H1 (cell line): Measurements from ENCODE around the gene EXOSC7. TPM values are rescaled to one million over a fixed set of nuclear protein-coding genes. Genes with fewer than 3 reads are reported as not detected.

Experiments used
- CTCF ChIA-PET: fragments of 300-600 bp; sonication (Branson Sonifier 250); formaldehyde crosslinking; loops from one replicate; lab custom pipeline; 2021; ENCODE audit not compliant: partially characterized antibody; lab: Charles Lee
- POLR2A ChIA-PET: fragments of 300-600 bp; sonication (Branson Sonifier 250); formaldehyde crosslinking; loops from one replicate; lab custom pipeline; 2021; ENCODE audit warnings: inconsistent platforms; ENCODE audit not compliant: partially characterized antibody; lab: Charles Lee
- DNase-seq, 2 experiments: peaks; one replicate each; pipeline versions ENCODE4 v3.0.0 to v3.0.0-alpha.2; 2010 to 2022; ENCODE audit warnings: low spot score in 2 of 2, low read depth in 1 of 2, mixed read lengths in 1 of 2
- FAIRE-seq: peaks from 2 replicates; lab custom pipeline; 2011; peaks lifted over from hg19 to GRCh38; lab: Jason Lieb, UNC
- H2AFZ ChIP-seq: 2 replicates; pipeline ENCODE4 v1.8.1; 2012; ENCODE audit warnings: low read length, inconsistent platforms
- H2AK5ac ChIP-seq: 2 replicates; pipeline ENCODE4 v1.6.1; 2013; ENCODE audit warnings: low read depth, low read length
- H2BK120ac ChIP-seq: replicated peaks from 2 replicates; pipeline ENCODE3; 2013; ENCODE audit warnings: low read depth, low read length, inconsistent platforms
- H2BK12ac ChIP-seq: 2 replicates; pipeline ENCODE4 v1.6.1; 2013; ENCODE audit warnings: low read depth, low read length
- H2BK15ac ChIP-seq: 2 replicates; pipeline ENCODE4 v1.6.1; 2013; ENCODE audit warnings: low read length
- H2BK20ac ChIP-seq: 2 replicates; pipeline ENCODE4 v1.6.1; 2013; ENCODE audit warnings: low read length
- H2BK5ac ChIP-seq: 2 replicates; pipeline ENCODE4 v1.6.1; 2013; ENCODE audit warnings: low read depth, low read length
- H3K14ac ChIP-seq: 2 replicates; pipeline ENCODE4 v1.6.1; 2013; ENCODE audit warnings: inconsistent platforms; ENCODE audit not compliant: insufficient read length
- H3K18ac ChIP-seq: 2 replicates; pipeline ENCODE4 v1.6.1; 2013; ENCODE audit warnings: low read length; ENCODE audit errors: extremely low read depth
- H3K23ac ChIP-seq: 2 replicates; pipeline ENCODE4 v1.6.1; 2013; ENCODE audit warnings: inconsistent platforms; ENCODE audit not compliant: insufficient read length
- H3K23me2 ChIP-seq: 2 replicates; pipeline ENCODE4 v1.6.1; 2013; ENCODE audit warnings: low read depth, low read length
- H3K27ac ChIP-seq: 2 replicates; pipeline ENCODE4 v1.6.1; 2011; ENCODE audit warnings: low read depth, low read length, inconsistent platforms
- H3K27me3 ChIP-seq, 4 experiments: replicated peaks in 1 of 4; 1 replicate in 1 of 4; 2 replicates in 3 of 4; pipeline versions ENCODE4 v1.6.1 to v1.8.1; 2011 to 2013; ENCODE audit warnings: low read length in 3 of 4, mild to moderate bottlenecking in 3 of 4, inconsistent platforms in 2 of 4, mixed read lengths in 2 of 4, moderate library complexity in 1 of 4; ENCODE audit not compliant: control insufficient read depth in 3 of 4, insufficient read depth in 3 of 4; ENCODE audit errors: extremely low read depth in 1 of 4
- H3K36me3 ChIP-seq, 4 experiments: 2 replicates each; pipeline versions ENCODE4 v1.6.1 to v1.8.1; 2011 to 2013; ENCODE audit warnings: mild to moderate bottlenecking in 4 of 4, low read length in 3 of 4, moderate library complexity in 2 of 4, control low read depth in 1 of 4, inconsistent platforms in 1 of 4; ENCODE audit not compliant: insufficient read depth in 4 of 4, control insufficient read depth in 2 of 4
- H3K4ac ChIP-seq: replicated peaks from 2 replicates; pipeline ENCODE3; 2013; ENCODE audit warnings: low read length, low read depth, mixed read lengths, inconsistent platforms; ENCODE audit not compliant: insufficient read length
- H3K4me1 ChIP-seq, 4 experiments: replicated peaks in 1 of 4; 1 replicate in 1 of 4; 2 replicates in 3 of 4; pipeline versions ENCODE4 v1.6.1 to v1.8.1; 2011 to 2013; ENCODE audit warnings: low read length in 3 of 4, inconsistent platforms in 2 of 4, mixed read lengths in 1 of 4; ENCODE audit not compliant: insufficient read depth in 4 of 4, control insufficient read depth in 3 of 4
- H3K4me2 ChIP-seq, 2 experiments: 2 replicates each; pipeline versions ENCODE4 v1.6.1 to v1.8.1; 2011 to 2013; ENCODE audit warnings: low read depth in 2 of 2, low read length in 2 of 2, control low read depth in 1 of 2, inconsistent platforms in 1 of 2, mild to moderate bottlenecking in 1 of 2; ENCODE audit not compliant: insufficient read depth in 1 of 2
- H3K4me3 ChIP-seq, 4 experiments: fragments of 200-600, 300-600 bp in 1 of 4; sonication (generic), shearing (Covaris generic), sonication (Bioruptor Twin) in 1 of 4; 2 replicates each; pipeline versions ENCODE4 v1.5.1 to v1.8.1; 2011 to 2016; ENCODE audit warnings: low read length in 4 of 4, low read depth in 3 of 4, control low read depth in 2 of 4, inconsistent platforms in 2 of 4, mild to moderate bottlenecking in 2 of 4, mixed read lengths in 1 of 4, moderate library complexity in 1 of 4; ENCODE audit not compliant: insufficient read depth in 2 of 4; ENCODE audit errors: extremely low read depth in 1 of 4
- H3K56ac ChIP-seq: replicated peaks from 2 replicates; pipeline ENCODE3; 2013; ENCODE audit warnings: low read depth, mild to moderate bottlenecking, mixed read lengths, low read length, inconsistent platforms; ENCODE audit not compliant: insufficient read length
- H3K79me1 ChIP-seq: 2 replicates; pipeline ENCODE4 v1.6.1; 2013; ENCODE audit warnings: low read depth, low read length, control low read depth
- H3K79me2 ChIP-seq, 2 experiments: 2 replicates each; pipeline versions ENCODE4 v1.6.1 to v1.8.1; 2012 to 2013; ENCODE audit warnings: low read length in 2 of 2, mild to moderate bottlenecking in 2 of 2, inconsistent platforms in 1 of 2; ENCODE audit not compliant: insufficient read depth in 2 of 2, control insufficient read depth in 1 of 2
- H3K9ac ChIP-seq, 4 experiments: replicated peaks in 1 of 4; 1 replicate in 1 of 4; 2 replicates in 3 of 4; pipeline versions ENCODE4 v1.6.1 to v1.8.1; 2011 to 2013; ENCODE audit warnings: low read depth in 3 of 4, low read length in 3 of 4, control low read depth in 2 of 4, mild to moderate bottlenecking in 2 of 4, moderate library complexity in 2 of 4, inconsistent platforms in 1 of 4; ENCODE audit errors: extremely low read depth in 1 of 4
- H3K9me3 ChIP-seq, 2 experiments: 2 replicates each; pipeline versions ENCODE4 v1.6.1 to v1.8.1; 2012 to 2013; ENCODE audit warnings: mild to moderate bottlenecking in 2 of 2, moderate library complexity in 2 of 2, control low read depth in 1 of 2, inconsistent platforms in 1 of 2, low read depth in 1 of 2, low read length in 1 of 2, mixed read lengths in 1 of 2; ENCODE audit not compliant: insufficient read depth in 2 of 2
- H4K20me1 ChIP-seq, 2 experiments: replicated peaks in 1 of 2; 2 replicates each; pipeline versions ENCODE3 to v1.8.1; 2011 to 2013; ENCODE audit warnings: inconsistent platforms in 2 of 2, low read length in 2 of 2, mild to moderate bottlenecking in 1 of 2; ENCODE audit not compliant: insufficient read depth in 2 of 2, control insufficient read depth in 1 of 2
- H4K5ac ChIP-seq: 2 replicates; pipeline ENCODE4 v1.6.1; 2013; ENCODE audit warnings: low read length, low read depth, mixed read lengths, inconsistent platforms; ENCODE audit not compliant: insufficient read length
- H4K8ac ChIP-seq: 2 replicates; pipeline ENCODE4 v1.8.0; 2013; ENCODE audit warnings: mild to moderate bottlenecking, moderate library complexity, low read length, inconsistent platforms; ENCODE audit not compliant: insufficient read depth; ENCODE audit errors: extremely low read depth
- H4K91ac ChIP-seq: replicated peaks from 2 replicates; pipeline ENCODE3; 2013; ENCODE audit warnings: low read length, mixed read lengths, inconsistent platforms; ENCODE audit not compliant: insufficient read length
- ASH2L ChIP-seq: fragments of 200-600, 300-600 bp; sonication (generic); IDR thresholded peaks from one replicate; pipeline ENCODE4 v1.7.1; 2017; ENCODE audit warnings: low read length
- NANOG ChIP-seq: IDR thresholded peaks from 2 replicates; pipeline ENCODE4 v1.6.1; 2011; ENCODE audit warnings: low read length, low read depth, mild to moderate bottlenecking, inconsistent platforms; ENCODE audit not compliant: insufficient read depth, poor library complexity, severe bottlenecking
- SP4 ChIP-seq: IDR thresholded peaks from 2 replicates; pipeline ENCODE4 v1.6.1; 2012; ENCODE audit warnings: low read length, inconsistent platforms
- WGBS, 2 experiments: shearing (Covaris generic) in 1 of 2; methylation state at CpG; one replicate each; pipeline versions ENCODE4 v1.1.6 to v1.1.7; 2013 to 2015; ENCODE audit warnings: low lambda C conversion rate in 2 of 2, mixed read lengths in 2 of 2, inconsistent platforms in 1 of 2, low coverage in 1 of 2, missing lambda C conversion rate in 1 of 2; ENCODE audit not compliant: insufficient replicate concordance in 2 of 2, insufficient coverage in 1 of 2, insufficient read length in 1 of 2; ENCODE audit errors: extremely low coverage in 1 of 2, missing lambda C conversion rate in 1 of 2; 5-methylcytosine and 5-hydroxymethylcytosine counted together
- polyA plus RNA-seq, 7 experiments: library from polyadenylated mRNA; depleted of rRNA in 3 of 7; stranded (reverse) in 5 of 7; unstranded in 2 of 7; fragments of >200 nt in 5 of 7; fragments of 200-250 nt in 2 of 7; gene quantifications; 1 replicate in 5 of 7; 2 replicates in 1 of 7; 4 replicates in 1 of 7; pipeline versions ENCODE4 v1.2.1 to v1.2.3, GENCODE V29; 2011 to 2013; ENCODE audit warnings: missing spikeins in 2 of 7, mixed read lengths in 2 of 7
- total RNA-seq: library from RNA; stranded (reverse); fragmentation: NEBNext Ultra II Directional; extraction: Animal tissue kit (Norgen Biotek cat#: 25700); gene quantifications from 2 replicates; pipeline ENCODE4 v1.2.1, GENCODE V29; 2021

The EXOSC7 gene
- total and polyA plus RNA-seq, 2 of the 8 experiments (the other 6 are each of a cell fraction or from before 2014, with no cell fraction given), result 92.7 to 94.5 TPM

DNA sequence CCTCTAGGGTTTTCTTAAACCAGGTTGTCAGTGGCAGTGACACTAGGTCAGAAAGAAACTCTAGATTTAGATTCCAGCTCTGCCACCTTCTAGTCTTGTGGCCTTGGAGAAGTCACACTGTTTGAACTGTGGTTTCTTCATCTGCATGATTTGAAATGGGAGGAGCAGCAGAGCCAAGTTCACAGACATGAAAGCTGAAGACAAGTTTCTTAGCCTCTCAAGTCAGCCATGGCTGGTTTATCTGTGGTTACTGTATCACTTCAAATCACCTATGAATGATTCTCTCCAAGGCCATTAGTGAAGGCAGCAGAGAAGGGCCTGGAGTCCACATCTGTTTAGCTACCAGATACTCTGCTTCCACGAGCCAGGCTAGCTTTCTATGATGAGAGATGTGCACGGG is 65.6 kb downstream of the EXOSC7 start:
- no peaks in the 10 kb centered on the region for H3K36me3 ChIP-seq
- DNase-seq (no peak), FAIRE-seq (no peak)
- peak overlapping the region; percentile 44; the same call in 1 of the 2 replicates for H2AK5ac ChIP-seq
- no peak overlapping the region for H3K4me3 ChIP-seq
- H3K23me2 ChIP-seq, result no peaks in the 10 kb centered on the region
- no peak overlapping the region for H2BK20ac ChIP-seq
- ChIA-PET POLR2A (interaction anchor here (1.6 kb wide), 1 partner anchor 167 kb away, joined by 3 read pairs; no protein-coding TSS in a partner anchor), CTCF (interaction anchor here (0.7 to 13.7 kb wide), 47 partner anchors 10 to 888 kb away, joined by 3 to 263 read pairs (median 6); no protein-coding TSS in a partner anchor)
- H2BK5ac ChIP-seq, result no peak overlapping the region
- H4K20me1 ChIP-seq, result no peaks in the 10 kb centered on the region
- H3K79me1 ChIP-seq, result no peaks in the 10 kb centered on the region
- no peak overlapping the region for H3K14ac ChIP-seq
- peaks cover 4 to 8% (median 7%) of the 10 kb centered on the region in 4 experiments for H3K27me3 ChIP-seq
- H3K79me2 ChIP-seq, result no peaks in the 10 kb centered on the region
- no peak overlapping the region for H3K4me2 ChIP-seq
- no peak overlapping the region for H4K8ac ChIP-seq
- no peak overlapping the region for H3K23ac ChIP-seq
- no peak overlapping the region for H2BK12ac ChIP-seq
- no peak overlapping the region for H2BK120ac ChIP-seq
- H3K9ac ChIP-seq, result no peak overlapping the region
- H3K4me1 ChIP-seq, result peaks cover 0 to 4% (median 1%) of the 10 kb centered on the region in 4 experiments; a peak in 2 of 7 replicates
- H3K56ac ChIP-seq, result no peak overlapping the region
- no peak overlapping the region for H3K18ac ChIP-seq
- H3K4ac ChIP-seq, result no peak overlapping the region
- H4K5ac ChIP-seq, result no peak overlapping the region
- H2BK15ac ChIP-seq, result no peak overlapping the region
- TF ChIP-seq ASH2L, result no peak
- no peak for TF ChIP-seq SP4
- TF ChIP-seq NANOG, result no peak
- H4K91ac ChIP-seq, result no peak overlapping the region
- H3K9me3 ChIP-seq, result no peaks in the 10 kb centered on the region
- no peak overlapping the region for H3K27ac ChIP-seq
- WGBS, 2 experiments, result 83% methylated on average over 2 of the region's 2 CpGs; no CpG with 5 or more reads in 1 of the 2 experiments
- no peak overlapping the region for H2AFZ ChIP-seq
